Left renal cortex interstitium (tissue), 4 donors: Measurements from ENCODE around the gene SFTPA1. TPM values are rescaled to one million over a fixed set of nuclear protein-coding genes. Genes with fewer than 3 reads are reported as not detected.
A peak's percentile ranks its signal among the peaks of the same experiment; 100 is the strongest.
"Not testable (repeated sequence)": the region's sequence is repeated elsewhere in the genome, so short reads cannot be mapped to it uniquely, and the experiment has no call there.

Experiments
- DNase-seq, 4 donors: peaks; one replicate each; pipeline ENCODE4 v3.0.0-alpha.2; 2013; ENCODE audit warnings: low read depth in 4 of 4, low spot score in 2 of 4, missing footprints in 1 of 4
- polyA plus RNA-seq, 4 donors: library from polyadenylated mRNA; unstranded; fragments of 120-200 nt; gene quantifications; one replicate each; pipeline ENCODE4 v1.2.1, GENCODE V29; 2013; ENCODE audit not compliant: insufficient read length in 4 of 4

Gene SFTPA1
- not detected for polyA plus RNA-seq

DNA sequence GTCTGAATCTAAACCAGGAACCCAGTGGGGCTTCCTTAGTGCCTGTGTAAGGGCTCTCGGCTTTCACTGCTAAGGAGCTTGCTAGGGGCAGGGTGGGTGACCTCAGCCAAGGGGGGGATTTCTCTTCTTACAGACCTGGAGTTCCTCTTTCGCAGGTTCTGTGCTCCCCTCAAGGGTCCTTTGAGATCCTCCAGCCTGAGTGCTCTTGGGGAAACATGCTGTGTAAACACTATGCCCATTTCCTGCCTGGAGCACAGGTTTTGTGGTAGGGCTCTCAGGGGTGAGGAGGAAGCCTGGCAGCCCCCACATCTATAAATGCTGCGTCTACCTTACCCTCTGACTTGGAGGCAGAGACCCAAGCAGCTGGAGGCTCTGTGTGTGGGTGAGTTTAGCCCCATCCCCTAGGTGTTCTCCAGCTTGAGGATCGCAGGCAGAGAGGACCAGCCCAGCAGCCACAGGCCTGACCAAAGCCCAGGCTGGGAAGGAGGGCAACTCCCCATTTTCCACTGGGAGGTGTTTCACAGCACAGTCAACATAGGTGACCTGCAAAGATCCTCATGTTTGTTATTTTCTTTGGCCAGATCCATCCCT, at the start of gene SFTPA1:
Gene SFTPA1, plus strand, starts transcription at position 339 of the 591 bp plus-strand sequence. CDS start 887 bp downstream, outside the sequence.
- DNase-seq = no peak

DNA sequence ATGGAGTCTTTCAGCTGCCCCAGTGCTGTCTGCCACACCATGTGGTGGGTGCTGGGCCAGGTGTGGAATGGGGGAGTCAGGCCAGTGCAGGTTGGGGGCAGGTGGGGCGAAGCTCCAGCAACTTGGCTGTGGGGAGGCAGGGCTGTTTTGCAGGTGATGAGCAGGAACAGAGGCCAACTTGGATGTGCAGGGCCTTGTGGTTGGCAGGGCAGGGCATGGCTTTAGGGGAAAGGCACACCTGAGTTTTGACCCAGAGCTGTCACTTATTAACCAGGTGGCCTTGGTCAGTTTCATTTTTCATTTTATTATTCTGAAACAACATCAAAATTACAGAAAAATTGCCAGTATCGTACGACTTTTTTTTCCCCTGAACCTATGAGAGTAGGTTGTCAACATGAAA, 49.5 kb upstream of the SFTPA1 start:
- DNase-seq = no peak

DNA sequence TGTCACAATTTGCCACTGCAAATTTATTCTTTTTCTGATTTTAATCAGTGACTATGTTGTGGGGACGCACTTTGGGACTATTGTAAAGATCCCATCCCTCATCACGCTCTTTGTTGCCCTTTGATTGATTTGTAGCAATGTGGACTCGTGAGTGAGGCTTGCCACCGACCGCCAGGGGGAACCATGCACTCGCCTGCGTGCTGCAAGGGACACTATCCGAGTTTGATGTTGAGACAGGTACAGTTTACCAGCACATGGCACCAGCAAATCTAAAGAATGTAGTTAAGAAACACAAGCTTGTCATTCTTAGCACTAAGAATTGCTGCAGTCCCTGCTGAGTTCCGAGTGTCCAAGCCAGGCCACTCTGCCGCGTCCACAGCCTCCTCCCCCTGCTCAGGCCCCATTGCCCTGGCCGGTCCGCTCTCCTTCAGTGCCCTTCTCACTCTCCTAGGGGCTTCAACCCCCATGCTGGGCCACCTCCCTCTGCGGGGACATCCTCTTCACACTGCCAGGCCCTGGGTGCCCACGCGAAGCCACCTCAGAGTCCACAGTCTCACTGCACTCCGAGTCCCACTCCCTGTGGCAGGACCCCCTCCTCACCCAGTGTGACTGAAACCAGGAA, 48.5 kb upstream of the SFTPA1 start:
- DNase-seq = peak; percentile 22 to 50 (median 26)

DNA sequence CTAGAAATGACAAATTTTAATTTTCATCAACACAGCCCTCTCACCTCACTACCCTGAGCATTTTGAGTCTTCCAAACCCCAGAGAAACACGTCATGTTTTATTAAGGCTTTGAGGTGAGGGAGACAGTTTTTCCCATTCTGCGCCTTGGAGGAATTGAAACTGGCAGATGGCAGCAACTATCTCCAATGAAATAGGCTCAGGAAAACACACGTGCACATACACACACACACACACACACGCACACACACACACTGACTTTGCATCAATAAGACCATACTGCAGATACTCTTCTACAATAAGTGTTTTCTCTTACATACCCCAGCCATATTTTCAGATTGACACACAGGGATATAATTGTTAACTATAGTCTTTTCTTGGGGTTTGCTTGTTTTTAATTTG, 47.3 kb upstream of the SFTPA1 start:
- no peak for DNase-seq

DNA sequence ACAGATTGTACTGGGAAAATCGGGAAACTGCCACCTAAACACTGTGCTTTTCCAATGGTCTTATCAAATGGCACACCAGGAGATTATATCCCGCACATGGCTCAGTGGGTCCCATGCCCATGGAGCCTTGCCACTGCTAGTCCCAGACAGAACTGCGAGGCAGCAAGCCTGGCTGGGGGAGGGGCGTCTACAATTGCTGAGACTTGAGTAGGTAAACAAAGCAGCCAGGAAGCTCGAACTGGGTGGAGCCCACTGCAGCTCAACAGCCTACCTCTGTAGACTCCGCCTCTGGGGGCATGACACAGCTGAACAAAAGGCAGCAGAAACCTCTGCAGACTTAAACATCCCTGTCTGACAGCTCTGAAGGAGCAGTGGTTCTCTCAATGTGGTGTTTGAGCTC, 40.1 kb upstream of the SFTPA1 start:
- not testable (repeated sequence) for DNase-seq

DNA sequence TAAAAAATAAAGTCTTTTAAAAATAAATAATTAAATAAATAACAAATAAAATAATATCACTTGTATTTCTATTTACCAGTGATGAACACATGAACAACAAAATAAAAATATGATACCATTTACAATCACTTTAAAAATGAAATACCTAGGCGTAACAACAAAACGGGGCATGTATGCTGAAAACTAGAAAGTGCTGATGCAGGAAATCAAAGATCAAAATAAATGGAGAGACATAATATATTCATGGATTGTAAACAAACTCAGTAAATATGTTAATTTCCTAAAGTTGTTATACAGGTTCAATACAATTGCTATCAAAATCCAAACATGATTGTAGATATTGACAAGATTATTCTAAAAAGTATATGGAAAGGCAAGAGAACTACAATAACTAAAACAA, 31.4 kb upstream of the SFTPA1 start:
- DNase-seq = no peak

DNA sequence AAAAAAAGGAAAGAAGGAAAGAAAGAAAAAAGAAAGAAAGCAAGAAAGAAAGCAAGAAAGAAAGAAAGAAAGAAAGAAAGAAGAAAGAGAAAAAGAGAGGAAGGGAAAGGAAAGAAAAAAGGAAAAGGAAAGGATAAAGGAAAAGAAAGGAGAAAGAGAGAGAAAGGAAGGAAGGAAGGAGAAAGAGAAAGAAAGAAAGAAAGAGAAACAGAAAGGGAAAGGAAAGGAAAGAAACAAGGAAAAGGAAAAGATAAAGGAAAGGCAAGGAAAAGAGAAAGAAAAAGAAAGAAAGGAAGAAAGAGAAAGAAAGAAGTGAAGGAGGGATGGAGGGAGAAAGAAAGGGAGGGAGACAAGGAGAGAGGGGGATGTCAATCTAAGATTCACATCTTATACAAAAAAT, 29.7 kb upstream of the SFTPA1 start:
- no peak for DNase-seq

DNA sequence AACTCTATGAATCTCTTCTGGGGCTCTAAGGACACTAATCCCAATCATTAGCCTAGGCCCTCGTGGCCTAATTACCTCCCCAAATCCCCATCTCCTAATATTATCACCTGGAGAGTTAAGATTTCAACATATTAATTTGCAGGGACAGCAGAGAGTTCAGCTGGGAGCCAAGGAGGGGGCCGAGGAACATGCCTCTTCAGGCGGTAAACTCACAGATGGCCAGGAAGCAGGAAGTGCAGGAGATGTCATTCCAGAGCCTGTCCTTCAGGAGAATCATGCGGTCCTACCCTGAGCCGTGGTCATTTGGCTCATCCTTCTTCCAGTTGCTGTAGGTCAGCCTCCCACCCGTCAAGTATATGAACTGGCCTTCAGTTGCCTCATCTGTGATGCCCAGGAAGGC, 28.6 kb upstream of the SFTPA1 start:
- DNase-seq = no peak

DNA sequence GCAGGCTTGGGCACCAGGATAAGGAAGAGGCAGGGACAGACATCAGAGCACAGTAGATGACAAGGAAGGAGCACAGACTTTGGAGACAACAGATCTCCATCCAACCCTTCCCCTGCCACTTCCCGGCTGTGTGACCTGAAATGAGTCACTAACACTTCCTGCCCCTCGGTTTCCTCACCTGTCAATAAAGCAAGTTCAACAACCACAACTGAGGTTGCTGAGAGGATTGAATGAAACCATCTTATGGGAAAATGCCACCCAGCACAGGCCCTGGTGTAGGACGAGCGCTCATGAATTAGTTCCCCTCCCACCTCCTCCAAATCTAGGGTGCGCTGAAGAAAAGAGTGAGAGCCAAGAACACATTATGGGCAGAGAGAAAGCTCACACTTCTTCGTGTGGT, 27.8 kb upstream of the SFTPA1 start:
- not testable (repeated sequence) for DNase-seq

DNA sequence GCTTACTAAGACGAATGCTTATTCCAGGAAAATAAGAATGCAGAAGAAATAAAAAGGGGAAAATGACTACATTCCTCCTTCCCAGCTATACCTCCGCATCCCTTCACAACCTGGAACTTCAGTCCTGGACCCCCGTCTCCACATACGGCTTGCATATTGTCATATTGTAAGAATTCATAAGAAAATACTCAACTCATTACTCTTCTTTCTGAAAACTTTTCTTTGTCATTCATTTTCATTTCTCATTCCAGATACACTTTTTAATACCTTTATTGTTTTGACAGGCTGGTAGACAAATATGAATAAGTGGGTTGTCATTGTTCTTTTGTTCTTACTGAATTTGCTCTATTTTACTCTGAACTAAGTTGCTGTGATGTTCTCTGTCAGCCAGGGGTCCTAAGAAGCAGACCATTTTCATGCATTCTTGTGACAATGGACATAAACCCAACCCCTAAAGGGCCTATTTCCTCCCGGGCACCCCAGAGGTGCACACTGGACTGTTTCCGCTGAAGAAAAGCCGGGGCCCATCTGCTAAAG, 27.2 kb upstream of the SFTPA1 start:
- no peak for DNase-seq

DNA sequence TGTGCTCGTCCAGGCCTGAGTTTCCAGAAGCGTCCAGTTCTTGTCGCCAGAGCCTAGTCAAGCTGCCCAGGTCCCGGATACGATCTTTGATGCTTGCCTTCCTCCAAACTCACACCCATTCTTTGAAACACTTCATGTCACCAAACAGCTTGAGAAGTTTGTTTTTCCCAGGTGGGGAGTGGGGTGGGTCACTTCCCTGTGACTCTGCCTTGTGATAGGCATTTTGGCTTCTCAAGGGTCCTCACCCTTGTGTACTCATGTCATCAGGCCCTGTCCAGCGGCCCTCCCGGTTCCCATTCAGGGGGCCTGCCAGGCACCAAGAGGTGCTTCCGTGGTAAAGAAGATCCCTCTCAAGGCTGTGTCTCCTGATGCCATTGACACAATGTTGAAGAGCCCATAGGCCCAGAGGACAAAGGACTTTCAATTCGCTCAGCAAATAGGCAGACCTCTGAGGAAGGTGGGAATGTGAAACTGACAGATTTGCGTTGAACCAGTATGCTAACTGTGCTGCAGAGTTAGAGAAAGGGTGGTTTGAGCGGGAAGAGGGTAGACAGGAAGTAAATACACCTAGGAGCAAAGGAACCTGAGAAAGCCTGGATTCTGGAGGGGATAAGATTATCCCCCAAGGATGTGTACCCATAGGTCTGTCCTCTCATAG, 24.7 kb upstream of the SFTPA1 start:
- DNase-seq = no peak

DNA sequence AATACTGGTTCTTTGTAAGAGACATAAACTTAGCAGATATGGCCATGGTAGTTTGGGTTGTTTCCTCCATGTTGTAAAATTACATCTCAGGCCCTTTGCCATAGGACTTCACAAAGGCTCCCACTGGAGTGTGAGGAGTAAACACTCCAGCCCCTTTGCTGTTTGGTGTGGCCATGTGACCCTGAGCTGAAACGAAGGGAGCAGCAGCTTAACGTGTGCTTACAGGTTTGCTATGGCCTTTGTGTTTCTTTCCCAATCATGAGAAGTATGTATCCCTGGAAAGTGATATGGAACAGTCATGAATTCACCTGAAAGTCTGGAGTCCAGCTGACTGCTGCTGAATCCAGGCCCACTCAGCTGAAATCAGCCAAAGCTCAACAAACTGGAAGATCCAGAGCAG, 23.8 kb upstream of the SFTPA1 start:
- DNase-seq = no peak

DNA sequence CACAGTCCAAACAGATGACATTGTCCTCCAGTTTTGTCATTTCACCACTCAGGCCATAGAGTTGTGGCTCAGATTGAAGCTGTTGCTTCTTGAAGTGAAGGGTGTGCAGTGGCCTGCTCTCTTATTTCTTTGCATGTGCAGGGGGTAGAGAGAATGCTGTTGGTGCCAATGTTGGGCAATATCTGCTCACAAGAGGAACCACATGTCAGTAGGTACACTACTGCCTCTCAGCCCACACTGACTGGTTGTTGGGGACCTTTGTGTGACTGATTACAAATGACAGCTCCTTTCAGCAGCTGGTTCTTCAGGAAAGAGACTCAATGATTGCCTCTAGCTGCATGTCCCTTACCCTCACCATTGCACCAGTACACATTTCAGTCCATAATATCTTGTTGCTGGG, 21.9 kb upstream of the SFTPA1 start:
- no peak for DNase-seq

DNA sequence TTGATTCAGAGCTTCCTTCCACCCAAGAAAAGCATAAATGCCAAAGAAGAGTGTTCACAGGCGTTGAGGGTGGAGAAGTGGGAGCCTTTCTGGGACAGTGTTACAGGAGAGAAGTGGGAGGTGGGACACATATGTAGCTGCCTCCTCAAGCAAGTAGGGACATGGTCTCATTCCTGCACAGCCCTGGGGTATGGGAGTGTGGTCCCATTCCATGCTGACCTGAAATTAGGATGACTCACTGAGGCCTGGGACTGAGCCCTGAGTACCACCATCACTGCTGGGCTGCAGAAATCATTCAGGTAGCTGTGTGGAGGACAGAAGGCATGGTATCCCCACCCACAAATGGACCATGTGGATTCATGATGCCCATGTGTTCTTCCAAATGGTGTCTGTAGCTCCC, 17.4 kb upstream of the SFTPA1 start:
- no peak for DNase-seq

DNA sequence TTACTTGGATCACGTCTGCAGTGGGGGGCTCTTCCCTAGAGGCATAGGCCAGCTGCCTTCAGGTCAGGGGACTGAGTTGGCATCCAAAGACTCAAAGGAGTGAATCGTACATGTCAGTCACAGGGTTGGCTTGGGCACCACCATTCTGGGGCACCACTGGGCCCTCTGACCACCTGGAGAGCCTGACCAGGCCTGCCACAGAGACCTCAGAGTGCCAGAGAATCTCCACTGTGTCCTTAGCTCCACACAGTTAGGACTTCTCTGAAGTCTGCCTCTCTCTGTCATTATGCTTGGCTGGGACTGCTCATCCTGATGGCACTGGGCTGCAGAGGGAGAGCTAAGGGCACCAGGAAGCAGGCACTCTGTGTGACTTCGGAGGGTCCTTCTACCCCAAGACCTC, 16.2 kb upstream of the SFTPA1 start:
- not testable (repeated sequence) for DNase-seq

DNA sequence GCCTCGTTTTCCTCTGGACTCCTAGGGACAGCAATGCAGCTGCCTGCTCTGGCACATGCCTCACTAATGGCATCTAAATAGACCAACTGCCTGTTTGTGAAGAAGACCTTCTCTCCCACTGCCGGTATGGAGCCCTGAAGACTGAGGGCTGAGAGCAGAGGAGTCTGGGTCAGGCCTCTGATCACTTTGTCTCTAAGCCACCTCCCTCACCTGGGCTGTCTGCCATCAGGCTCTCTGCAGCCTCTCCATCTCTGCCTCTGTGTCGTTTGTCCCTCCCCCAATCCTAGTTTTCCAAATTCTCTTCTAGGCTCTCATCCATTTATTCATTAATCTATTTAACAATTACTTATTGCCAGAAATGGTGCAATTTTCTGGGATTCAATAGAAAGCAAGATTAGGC, 15.2 kb upstream of the SFTPA1 start:
- no peak for DNase-seq

DNA sequence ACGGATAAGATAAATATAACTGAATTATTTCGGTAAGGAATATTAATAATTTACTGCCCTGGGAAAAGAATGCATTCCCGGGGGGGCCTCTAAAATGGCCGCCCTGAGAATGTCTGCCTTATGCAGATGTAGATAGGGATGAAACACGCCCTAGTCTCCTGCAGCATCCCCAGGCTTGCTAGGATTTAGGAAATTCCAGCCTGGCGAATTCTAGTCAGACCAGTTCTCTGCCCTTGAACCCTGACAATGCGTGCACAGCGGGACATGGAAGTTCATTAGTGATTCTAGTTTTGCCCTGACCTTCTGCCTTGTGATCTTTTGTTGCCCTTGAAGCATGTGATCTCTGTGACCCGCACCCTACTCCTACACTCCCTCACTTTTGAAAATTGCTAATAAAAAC, 11.1 kb upstream of the SFTPA1 start:
- DNase-seq = not testable (repeated sequence)

DNA sequence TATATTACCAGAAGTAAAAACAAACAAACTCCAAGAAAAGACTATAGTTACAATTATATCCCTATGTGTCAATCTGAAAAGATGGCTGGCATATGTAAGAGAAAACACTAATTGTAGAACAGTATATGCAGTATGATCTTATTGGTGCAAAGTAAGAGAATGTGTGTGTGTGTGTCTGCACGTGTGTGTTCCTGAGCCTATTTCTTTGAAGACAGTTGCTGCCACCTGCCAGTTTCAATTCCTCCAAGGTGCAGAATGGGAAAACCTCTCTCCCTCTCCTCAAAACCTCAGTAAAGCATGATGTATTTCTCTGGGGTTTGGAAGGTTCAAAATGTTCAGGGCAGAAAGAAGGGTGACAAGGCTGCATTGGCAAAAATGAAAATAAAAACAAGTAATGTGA, 8.8 kb upstream of the SFTPA1 start:
- no peak for DNase-seq

DNA sequence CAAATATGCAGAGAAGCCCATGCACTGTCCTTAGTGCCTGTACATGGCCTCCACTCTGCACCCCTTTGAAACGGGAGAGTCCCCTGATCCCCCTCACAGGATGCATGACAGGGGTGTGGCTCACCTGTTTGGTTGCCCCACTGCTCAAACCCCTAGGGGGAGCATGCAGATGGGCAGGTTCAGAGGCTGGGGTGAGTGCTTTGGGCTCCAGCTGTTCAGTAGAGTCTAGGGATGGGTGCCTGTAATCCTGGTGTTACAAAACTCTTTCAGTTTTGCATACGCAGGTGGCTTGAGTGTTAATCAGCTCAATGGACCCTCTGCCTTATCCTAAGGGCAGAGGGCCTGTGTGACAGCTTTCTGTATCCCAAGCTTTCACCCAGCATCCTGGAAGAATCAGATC, 7.8 kb upstream of the SFTPA1 start:
- DNase-seq = no peak

DNA sequence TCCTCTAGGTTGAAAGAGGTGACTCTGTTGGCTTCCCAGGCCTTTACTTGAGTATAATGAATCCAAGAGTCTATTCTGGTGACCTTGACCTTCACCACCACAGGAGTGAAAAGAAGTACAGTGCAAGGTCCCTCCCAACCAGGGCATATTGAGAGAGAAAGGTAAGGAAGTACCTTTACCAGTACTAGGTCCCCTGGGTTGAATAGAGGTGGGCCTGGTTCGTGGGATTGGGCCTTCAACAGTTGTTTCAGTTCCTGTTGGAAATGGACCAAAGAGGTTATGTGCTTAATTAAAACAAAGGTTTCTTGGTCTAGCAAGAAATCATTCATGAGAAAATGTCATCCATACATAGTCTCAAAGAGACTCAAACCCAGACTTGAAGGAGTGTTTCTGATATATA, 6.4 kb upstream of the SFTPA1 start:
- DNase-seq = no peak

DNA sequence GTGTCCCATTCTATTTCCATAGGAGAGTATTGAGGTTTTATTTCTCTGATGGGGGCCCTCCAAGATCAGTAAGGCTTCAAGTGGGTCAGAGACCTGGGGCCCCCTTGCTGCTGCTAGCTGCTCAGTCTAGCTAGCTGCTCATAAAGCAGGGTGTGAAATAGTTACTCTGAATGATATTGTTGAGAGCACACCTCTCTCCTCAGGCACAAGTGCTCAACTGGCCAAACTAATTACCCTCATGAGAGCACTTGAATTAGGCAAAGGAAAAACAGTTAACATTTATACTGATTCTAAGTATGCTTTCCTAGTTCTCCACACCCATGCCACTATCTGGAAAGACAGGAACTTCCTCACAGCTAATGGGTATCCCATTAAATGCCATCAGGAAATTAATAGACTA, 5.4 kb upstream of the SFTPA1 start:
- DNase-seq = no peak
